Activated T-cell treated with anti-CD3 and anti-CD28 coated beads, Interleukin-2, amount 50 U/mL, for 24 hours (primary cell): ENCODE measurements around the gene ZDHHC14.

ENCODE experiments used
- DNase-seq: peaks from one replicate; pipeline ENCODE4 v3.0.0-alpha.2; 2020
- H3K27ac Mint-ChIP-seq: 2 replicates; pipeline ENCODE4 v1.8.0; 2020; ENCODE audit warnings: mild to moderate bottlenecking, mixed read lengths
- H3K27me3 Mint-ChIP-seq: 2 replicates; pipeline ENCODE4 v1.8.0; 2020; ENCODE audit warnings: mixed read lengths
- H3K36me3 Mint-ChIP-seq: 2 replicates; pipeline ENCODE4 v1.8.0; 2020; ENCODE audit warnings: low read depth, mixed read lengths
- H3K4me1 Mint-ChIP-seq: 2 replicates; pipeline ENCODE4 v1.8.0; 2020; ENCODE audit warnings: low read depth, mixed read lengths
- H3K4me3 Mint-ChIP-seq: 2 replicates; pipeline ENCODE4 v1.8.0; 2020; ENCODE audit warnings: mild to moderate bottlenecking, moderate library complexity, mixed read lengths
- H3K9me3 Mint-ChIP-seq: 2 replicates; pipeline ENCODE4 v1.8.0; 2020; ENCODE audit warnings: mixed read lengths

ZDHHC14 gene

DNA sequence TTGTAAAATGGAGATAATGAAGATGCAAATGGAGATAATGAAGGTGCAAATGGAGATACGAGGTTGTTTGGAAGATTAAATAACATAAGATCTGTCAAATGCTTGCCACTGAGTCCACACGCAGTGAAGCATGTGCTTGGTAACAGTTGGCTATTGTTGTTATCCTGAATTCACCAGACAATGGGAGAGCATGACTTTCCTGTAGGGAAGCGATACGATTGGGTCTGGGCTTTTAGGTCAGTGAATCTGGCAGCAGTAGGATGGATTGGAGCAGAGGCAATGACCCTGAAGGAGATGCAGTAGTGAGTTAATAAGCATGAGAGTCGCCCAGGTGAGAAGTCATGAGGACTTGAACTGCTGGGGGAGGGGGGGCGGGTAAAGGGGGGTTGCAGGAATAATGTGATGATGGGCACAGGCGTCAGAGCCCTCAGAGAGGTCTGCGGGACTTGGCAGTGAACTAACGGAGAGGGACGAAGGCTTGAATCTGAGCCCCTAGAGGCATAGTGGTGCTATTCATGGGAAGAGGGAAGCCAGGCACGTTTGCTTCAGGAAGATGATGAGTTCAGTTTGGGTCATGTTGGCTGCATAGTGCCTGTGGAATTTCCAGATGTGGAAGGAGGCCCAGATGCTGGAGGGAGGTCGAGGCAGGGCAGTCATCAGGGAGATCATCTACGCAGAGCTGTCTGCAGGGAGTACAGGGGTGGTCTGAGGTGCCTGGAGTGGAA lies 55.4 kb downstream of the ZDHHC14 start:
- Mint-ChIP-seq H3K4me1 (peaks cover 16% of the 10 kb centered on the region), H3K27ac (no peak overlapping the region), H3K9me3 (peaks cover 6% of the 10 kb centered on the region), H3K27me3 (no peaks in the 10 kb centered on the region), H3K4me3 (no peak overlapping the region), H3K36me3 (peaks cover 2% of the 10 kb centered on the region)
- DNase-seq, result no peak

DNA sequence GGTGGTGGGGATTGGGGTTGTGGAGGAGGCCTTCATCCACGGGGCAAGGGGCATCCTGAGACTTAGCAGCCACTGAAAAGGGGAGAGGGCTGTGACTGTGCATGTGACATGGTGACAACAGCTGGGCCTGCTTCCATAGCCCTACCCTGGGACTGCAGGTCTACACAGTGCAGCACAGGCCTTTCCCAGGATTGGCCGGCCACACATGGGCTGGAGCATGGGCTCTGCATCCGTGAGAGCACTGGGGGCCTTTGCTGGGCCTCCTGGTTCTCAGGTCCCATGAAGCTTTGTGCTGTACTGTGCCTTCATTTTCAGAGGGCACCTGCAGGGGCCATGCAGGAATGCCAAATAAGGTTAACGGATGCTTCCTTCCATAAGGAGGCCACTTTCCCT lies 56.0 kb downstream of the ZDHHC14 start:
- H3K4me3 Mint-ChIP-seq, result no peak overlapping the region
- H3K27ac Mint-ChIP-seq, result no peak overlapping the region
- no peaks in the 10 kb centered on the region for H3K27me3 Mint-ChIP-seq
- H3K4me1 Mint-ChIP-seq, result peaks cover 16% of the 10 kb centered on the region
- no peak for DNase-seq
- peaks cover 5% of the 10 kb centered on the region for H3K36me3 Mint-ChIP-seq
- H3K9me3 Mint-ChIP-seq, result peaks cover 6% of the 10 kb centered on the region

DNA sequence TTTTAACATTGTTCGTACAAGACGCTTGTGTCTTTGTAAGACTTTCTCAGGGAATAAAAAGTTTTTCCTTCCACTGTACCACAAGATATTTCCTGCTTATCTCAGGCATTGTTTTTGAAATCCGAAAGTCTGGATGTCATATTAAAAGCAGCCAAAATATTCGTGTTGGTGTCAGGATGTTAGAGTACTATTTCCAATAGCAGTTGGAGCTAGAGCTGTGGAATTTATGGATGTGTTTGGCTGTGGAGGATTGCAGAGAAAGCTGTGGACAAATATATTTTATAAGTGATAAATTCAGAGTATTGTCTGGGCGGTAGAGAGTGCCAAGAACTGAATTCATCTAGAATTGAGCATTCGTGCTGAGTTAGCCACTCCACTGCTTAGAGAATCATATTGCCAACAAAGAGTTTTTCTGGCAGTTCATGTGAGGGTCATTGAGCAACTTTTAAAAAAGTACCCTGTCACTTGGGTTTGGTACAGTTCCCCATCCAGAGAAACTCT lies 57.7 kb downstream of the ZDHHC14 start:
- H3K27ac Mint-ChIP-seq, result no peak overlapping the region
- peaks cover 16% of the 10 kb centered on the region for H3K36me3 Mint-ChIP-seq
- H3K9me3 Mint-ChIP-seq, result peaks cover 16% of the 10 kb centered on the region
- H3K4me1 Mint-ChIP-seq, result peaks cover 28% of the 10 kb centered on the region
- H3K4me3 Mint-ChIP-seq, result no peak overlapping the region
- H3K27me3 Mint-ChIP-seq, result no peaks in the 10 kb centered on the region
- DNase-seq, result no peak

DNA sequence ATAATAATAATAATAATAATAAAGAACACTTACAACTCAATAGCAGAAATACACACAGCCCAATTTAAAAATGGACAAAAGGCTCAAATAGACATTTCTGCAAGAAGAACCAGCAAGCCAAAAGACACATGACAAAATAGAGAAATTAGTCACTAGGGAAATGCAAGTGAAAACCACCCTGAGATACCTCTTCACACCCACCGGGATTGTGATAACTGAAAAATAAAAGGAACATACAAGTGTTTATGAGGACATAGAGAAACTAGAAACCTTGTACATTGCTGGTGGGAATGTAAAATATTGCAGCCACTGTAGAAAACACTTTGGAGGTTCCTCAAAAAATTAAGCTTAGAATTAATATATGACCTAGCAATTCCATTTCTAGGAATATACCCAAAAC lies 59.2 kb downstream of the ZDHHC14 start:
- Mint-ChIP-seq H3K9me3 (peaks cover 16% of the 10 kb centered on the region), H3K27ac (no peak overlapping the region), H3K4me3 (no peak overlapping the region), H3K27me3 (no peaks in the 10 kb centered on the region), H3K36me3 (peaks cover 16% of the 10 kb centered on the region), H3K4me1 (peaks cover 31% of the 10 kb centered on the region)
- DNase-seq, result no peak

DNA sequence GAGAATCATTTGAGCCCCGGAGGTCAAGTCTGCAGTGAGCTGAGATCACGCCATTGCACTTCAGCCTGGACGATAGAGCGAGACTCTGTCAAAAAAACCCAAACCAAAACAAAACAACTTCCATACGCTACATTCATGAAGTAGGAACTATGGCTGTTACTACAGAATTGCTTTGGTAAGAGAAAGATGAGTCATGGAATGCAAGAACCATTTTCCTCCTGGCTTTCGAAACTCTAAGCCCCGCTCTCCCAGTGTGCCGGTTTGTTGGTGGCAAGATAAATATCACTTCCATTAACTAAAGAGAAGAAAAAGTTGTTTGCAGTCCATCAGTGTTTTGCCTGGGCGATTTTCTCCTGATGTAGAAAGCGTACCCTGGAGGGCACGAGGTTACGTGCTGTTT lies 61.3 kb downstream of the ZDHHC14 start:
- Mint-ChIP-seq H3K9me3 (peaks cover 16% of the 10 kb centered on the region), H3K27me3 (no peaks in the 10 kb centered on the region), H3K4me1 (peaks cover 31% of the 10 kb centered on the region), H3K27ac (no peak overlapping the region), H3K36me3 (peaks cover 16% of the 10 kb centered on the region), H3K4me3 (no peak overlapping the region)
- DNase-seq, result no peak

DNA sequence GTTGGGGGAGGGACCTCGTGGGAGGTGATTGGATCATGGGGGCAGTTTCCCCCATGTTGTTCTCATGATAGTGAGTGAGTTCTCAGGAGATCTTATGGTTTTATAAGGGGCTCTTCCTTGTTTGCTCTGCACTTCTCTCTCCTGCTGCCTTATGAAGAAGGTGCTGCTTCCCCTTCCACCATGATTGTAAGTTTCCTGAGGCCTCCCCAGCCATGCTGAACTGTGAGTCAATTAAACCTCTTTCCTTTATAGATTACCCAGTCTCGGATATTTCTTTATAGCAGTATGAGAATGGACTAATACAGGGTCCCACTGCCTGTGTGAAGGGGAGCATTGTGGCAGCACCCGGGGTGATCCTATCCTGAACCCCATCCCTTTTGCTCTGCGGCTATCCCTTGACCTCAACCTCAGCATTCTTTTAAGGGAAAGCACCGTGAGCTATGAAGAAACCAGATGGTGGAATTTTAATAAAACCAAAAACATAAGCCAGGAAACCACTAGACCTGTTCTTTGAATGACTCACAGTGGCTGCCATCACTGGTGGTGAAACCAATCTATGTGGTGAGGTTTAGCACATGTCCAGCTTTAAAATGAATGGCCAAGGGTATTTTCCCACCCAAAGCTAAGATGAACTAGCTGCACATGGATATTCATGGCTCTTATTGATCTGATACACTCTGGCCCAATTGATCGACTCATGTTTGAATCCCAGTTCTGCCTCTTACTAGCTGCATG lies 62.2 kb downstream of the ZDHHC14 start:
- DNase-seq, result no peak

DNA sequence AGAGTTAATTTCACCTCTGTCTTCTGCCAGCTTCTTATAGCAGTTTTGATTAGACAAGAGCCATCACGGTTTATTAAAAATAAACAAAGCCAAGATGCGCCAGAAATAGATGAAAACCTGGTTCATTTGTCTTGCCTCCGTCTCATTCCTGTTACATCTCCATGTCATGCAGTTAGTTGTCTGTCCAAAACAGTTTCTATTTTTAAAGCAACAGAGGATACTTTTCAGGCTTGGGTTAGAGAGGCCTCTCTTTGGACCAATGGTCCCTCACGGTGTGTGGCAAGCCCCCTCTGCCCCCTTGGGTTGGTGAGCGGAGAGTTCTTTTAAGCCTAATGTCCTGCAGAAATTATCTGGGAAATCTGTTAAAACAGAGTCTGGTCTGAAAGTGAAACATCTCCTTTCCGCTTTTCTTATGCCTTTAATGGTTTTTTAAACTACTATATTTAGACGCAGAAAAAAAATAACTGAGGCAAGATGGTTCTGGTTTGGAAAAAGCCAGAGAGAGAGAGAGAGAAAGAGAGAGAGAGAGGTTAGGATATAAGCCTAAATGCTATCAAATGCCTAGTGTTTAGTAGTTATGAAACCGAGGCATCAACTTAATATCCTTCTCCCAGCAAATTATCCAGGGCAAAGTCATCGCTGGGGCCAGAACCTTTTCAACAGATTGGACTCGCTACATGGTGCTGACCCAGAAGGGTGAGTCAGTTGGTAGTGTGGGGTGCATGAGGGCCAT lies 64.5 kb downstream of the ZDHHC14 start:
- H3K27ac Mint-ChIP-seq, result no peak overlapping the region
- peaks cover 23% of the 10 kb centered on the region for H3K4me1 Mint-ChIP-seq
- H3K36me3 Mint-ChIP-seq, result peaks cover 16% of the 10 kb centered on the region
- H3K4me3 Mint-ChIP-seq, result no peak overlapping the region
- no peak for DNase-seq
- no peaks in the 10 kb centered on the region for H3K27me3 Mint-ChIP-seq
- peaks cover 12% of the 10 kb centered on the region for H3K9me3 Mint-ChIP-seq

More for the DNA sequence above, 62.2 kb downstream of the ZDHHC14 start:
- peaks cover 16% of the 10 kb centered on the region for H3K36me3 Mint-ChIP-seq
- no peaks in the 10 kb centered on the region for H3K27me3 Mint-ChIP-seq
- H3K4me1 Mint-ChIP-seq, result peaks cover 31% of the 10 kb centered on the region
- H3K27ac Mint-ChIP-seq, result peak overlapping the region; percentile 86
- H3K4me3 Mint-ChIP-seq, result no peak overlapping the region
- H3K9me3 Mint-ChIP-seq, result peaks cover 16% of the 10 kb centered on the region

DNA sequence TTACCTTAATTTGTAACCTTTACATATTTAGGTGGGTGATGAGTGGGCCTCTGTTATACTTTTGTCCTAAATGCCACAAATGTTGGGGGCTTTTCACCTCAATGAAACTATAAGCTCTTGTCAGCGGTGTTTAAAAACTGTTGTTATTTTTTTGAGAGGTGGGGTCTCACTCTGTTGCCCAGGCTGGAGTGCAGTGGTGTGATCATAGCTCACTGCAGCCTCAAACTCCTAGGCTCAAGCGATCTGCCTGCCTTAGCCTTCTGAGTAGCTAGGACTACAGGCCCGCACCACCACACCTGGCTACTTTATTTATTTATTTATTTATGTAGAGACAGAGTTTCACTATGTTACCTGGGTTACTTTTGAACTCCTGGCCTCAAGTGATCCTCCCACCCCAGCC lies 66.7 kb downstream of the ZDHHC14 start:
- H3K4me1 Mint-ChIP-seq, result peaks cover 12% of the 10 kb centered on the region
- no peak overlapping the region for H3K27ac Mint-ChIP-seq
- H3K9me3 Mint-ChIP-seq, result peaks cover 8% of the 10 kb centered on the region
- DNase-seq, result no peak
- no peak overlapping the region for H3K4me3 Mint-ChIP-seq
- peaks cover 5% of the 10 kb centered on the region for H3K36me3 Mint-ChIP-seq
- H3K27me3 Mint-ChIP-seq, result no peaks in the 10 kb centered on the region

DNA sequence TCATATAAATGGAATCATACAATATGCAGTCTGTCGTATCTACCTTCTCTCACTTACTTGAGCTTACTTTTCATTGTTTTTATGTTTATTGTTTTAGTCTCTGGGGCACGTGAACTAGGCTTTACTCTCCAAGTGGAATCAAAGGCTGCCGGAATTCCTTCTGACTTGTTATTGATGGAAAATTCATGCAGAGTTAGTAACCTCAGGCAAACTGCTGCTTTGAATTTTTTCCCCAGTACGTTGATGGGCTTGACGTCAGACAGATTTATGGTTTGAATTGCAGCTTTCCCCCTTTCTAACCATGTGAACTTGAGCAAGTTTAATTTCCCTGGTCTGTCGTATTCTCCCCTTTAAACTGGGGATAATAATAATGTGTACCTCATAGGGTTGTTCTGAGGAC lies 68.6 kb downstream of the ZDHHC14 start:
- H3K27me3 Mint-ChIP-seq, result no peaks in the 10 kb centered on the region
- no peak overlapping the region for H3K27ac Mint-ChIP-seq
- H3K4me1 Mint-ChIP-seq, result no peaks in the 10 kb centered on the region
- DNase-seq, result no peak
- no peaks in the 10 kb centered on the region for H3K36me3 Mint-ChIP-seq
- no peaks in the 10 kb centered on the region for H3K9me3 Mint-ChIP-seq
- no peak overlapping the region for H3K4me3 Mint-ChIP-seq

DNA sequence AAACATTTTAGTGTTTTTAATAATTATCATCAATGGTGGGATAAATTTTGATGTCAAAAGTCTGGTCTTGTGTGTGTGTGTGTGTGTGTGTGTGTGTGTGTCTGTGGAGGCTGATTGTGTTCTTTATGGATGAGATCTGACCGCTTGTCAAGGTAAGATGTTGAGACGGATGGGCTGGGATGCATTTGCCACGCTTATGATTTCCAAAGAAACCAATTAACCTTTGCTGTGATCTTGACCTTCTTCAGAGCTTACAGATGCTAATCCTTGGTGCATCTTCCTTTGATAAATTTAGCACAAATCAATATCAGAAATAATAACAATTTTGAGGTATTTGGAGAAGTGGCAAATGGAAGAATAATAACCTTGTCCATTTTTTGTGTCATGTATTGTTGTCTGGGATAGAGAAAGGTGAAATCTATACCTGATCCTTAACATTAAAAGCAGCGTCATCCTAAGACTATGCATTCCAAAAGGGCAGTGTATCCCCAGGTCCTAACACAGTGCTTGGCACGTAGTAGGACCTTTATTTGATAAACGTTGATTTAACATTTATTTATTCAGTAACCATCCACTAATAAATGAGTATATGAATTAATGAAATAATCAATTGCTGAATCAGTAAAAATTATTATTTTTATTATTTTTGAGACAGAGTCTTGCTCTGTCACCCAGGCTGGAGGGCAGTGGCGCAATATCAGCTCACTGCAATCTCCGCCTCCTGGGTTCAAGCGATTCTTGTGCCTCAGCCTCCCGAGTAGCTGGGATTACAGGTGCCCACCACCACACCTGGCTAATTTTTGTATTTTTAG lies 70.1 kb downstream of the ZDHHC14 start:
- no peak for DNase-seq
- H3K36me3 Mint-ChIP-seq, result no peaks in the 10 kb centered on the region
- no peaks in the 10 kb centered on the region for H3K9me3 Mint-ChIP-seq
- H3K4me1 Mint-ChIP-seq, result peaks cover 3% of the 10 kb centered on the region
- H3K4me3 Mint-ChIP-seq, result no peak overlapping the region
- H3K27me3 Mint-ChIP-seq, result no peaks in the 10 kb centered on the region
- H3K27ac Mint-ChIP-seq, result no peak overlapping the region

DNA sequence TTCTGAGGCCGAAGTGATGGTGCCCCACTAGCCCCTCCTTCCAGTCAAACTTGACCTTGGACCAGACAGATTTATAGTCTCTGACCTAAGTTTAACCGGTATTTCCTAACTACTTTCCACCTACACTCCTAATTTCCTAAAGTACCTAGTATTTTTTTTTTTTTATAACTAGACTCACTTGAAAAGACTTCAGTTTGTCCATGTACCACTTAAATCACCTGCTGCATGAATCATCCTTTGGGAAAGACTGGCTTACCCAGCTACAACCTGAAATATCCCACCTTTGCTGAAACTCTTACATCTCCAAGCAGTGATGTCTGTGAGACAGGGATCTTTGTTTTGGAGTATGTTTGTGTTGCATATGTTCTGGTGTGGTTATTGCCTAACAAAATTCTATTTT lies 71.1 kb downstream of the ZDHHC14 start:
- H3K4me1 Mint-ChIP-seq, result peaks cover 9% of the 10 kb centered on the region
- H3K9me3 Mint-ChIP-seq, result no peaks in the 10 kb centered on the region

DNA sequence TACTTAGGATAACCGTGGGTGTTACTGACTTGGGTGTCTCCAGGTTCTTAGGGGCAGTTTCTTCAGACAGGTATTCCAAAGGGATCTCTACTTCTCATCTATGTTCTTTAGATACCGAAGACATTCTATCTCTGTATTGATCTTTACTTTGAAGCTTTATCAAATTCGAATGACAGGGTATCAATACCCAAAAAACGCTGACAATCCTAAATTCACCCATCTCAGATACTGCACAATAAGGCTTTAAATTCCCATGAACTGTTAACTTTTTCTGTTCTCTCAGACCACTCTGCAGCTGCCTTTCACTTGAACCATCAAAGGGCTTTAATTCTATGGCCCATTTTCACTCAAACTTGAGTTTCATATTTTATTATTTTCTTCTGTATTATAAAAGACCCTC lies 72.1 kb downstream of the ZDHHC14 start:
- no peaks in the 10 kb centered on the region for H3K36me3 Mint-ChIP-seq

More for the DNA sequence above, 71.1 kb downstream of the ZDHHC14 start:
- Mint-ChIP-seq H3K4me3 (no peak overlapping the region), H3K36me3 (no peaks in the 10 kb centered on the region), H3K27me3 (no peaks in the 10 kb centered on the region), H3K27ac (no peak overlapping the region)
- no peak for DNase-seq

DNA sequence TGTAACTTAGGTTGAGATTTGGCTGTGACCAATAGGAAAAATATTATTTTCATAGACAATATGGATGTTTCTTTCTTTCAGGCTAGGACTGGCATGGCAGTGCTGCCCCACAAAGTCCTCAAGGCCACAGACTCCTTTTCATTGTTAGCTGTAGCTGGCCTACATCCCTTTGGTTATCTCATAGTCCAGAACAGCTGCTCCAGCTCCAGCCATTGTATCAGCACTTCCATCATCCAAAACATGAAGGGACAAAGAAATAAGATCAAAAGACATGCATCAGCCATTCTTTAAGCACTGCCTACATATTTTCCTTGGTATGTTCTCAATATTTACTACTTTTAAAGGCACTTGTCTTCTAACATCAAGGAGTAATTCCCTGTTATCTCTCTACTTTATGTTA lies 73.0 kb downstream of the ZDHHC14 start:
- no peak for DNase-seq
- Mint-ChIP-seq H3K27ac (no peak overlapping the region), H3K4me3 (no peak overlapping the region), H3K4me1 (peaks cover 18% of the 10 kb centered on the region), H3K36me3 (no peaks in the 10 kb centered on the region), H3K27me3 (no peaks in the 10 kb centered on the region), H3K9me3 (no peaks in the 10 kb centered on the region)

More for the DNA sequence above, 72.1 kb downstream of the ZDHHC14 start:
- H3K27ac Mint-ChIP-seq, result no peak overlapping the region
- peaks cover 14% of the 10 kb centered on the region for H3K4me1 Mint-ChIP-seq
- no peak overlapping the region for H3K4me3 Mint-ChIP-seq
- no peaks in the 10 kb centered on the region for H3K27me3 Mint-ChIP-seq
- no peaks in the 10 kb centered on the region for H3K9me3 Mint-ChIP-seq
- DNase-seq, result no peak
